AG10803 (cell line): ENCODE results near the gene UBE2J1.

Experiments
- DNase-seq: peaks from one replicate; pipeline ENCODE4 v3.0.0; 2010; ENCODE audit warnings: low read depth
- H3K4me3 ChIP-seq: 2 replicates; pipeline ENCODE4 v1.5.1; 2011; ENCODE audit warnings: mild to moderate bottlenecking, low read length, control low read depth
- CTCF ChIP-seq: conservative IDR thresholded peaks from 2 replicates; pipeline ENCODE4 v1.5.1; 2011; ENCODE audit warnings: mild to moderate bottlenecking, low read length, control low read depth, inconsistent platforms

UBE2J1 gene

GRCh38 chr6:89321131-89321970 is 31.2 kb downstream of the UBE2J1 start:
- H3K4me3 ChIP-seq: no peak overlapping the region
- no peak for DNase-seq
- TF ChIP-seq CTCF: no peak

DNA sequence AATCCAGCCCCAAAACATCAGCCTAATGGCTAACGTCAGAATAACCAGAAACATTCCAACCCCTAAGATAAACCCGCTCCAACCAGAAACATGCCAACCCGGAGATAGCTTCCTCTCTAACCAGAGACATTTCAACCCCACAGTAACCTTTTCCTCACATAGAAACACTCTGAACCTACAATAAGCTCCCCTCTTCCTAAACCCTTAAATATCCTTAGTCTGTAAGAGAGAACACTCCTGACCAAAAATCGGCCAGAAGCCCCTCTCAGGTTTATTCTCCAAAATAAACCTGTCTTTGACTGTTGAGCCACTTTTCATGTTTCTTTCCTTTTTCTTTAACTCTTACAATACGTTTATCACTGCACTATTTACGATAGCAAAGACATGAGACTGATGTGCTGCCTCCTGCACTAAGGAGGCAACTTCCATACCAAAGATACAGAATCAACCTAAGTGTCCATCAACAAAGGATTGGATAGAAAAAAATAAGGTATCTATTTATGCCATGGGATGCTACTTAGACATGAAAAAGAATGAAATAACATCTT is 32.4 kb downstream of the UBE2J1 start:
- no peak for TF ChIP-seq CTCF
- no peak overlapping the region for H3K4me3 ChIP-seq
- DNase-seq: no peak

GRCh38 chr6:89317067-89317466 is 35.5 kb downstream of the UBE2J1 start:
- no peak overlapping the region for H3K4me3 ChIP-seq
- DNase-seq: no peak
- TF ChIP-seq CTCF: no peak

DNA sequence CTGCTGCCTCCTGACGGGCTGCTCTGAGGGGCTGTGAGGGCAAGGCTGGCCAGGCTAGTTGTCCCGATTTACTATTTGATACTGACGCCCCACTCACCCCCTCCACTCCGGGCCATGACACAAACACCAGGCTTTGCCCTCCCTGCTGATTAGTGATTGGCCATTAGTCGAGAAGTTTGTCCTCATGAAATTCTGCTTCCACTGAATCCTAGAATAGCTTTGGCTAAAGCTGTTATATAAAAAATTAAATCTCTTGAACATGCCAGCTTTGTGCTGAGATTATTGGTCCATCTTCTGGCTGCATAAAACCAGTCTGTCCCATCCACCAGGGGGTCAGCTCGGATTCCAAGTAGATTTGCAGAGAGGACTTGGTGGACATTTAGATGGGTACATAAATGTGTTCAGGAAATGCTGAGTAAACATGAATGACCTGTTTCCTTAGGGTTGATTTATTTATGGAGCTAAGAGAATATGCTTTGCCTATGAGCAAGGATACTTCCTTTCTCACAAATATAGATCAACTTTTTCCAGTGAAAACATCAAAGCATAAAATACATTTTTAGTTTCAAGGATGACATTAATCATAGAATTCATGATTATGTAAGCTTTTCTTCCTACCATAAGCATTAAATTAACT is 37.2 kb downstream of the UBE2J1 start, which contains the start of gene GABRR2:
TSS of gene GABRR2 (minus strand) at position 51 of the 637 bp plus-strand sequence. CDS start 134 bp downstream, outside the sequence.
- H3K4me3 ChIP-seq: no peak within 1 kb of the TSS
- no peak for TF ChIP-seq CTCF
- DNase-seq: no peak

- no peak overlapping the region for H3K4me3 ChIP-seq
- TF ChIP-seq CTCF: no peak
- DNase-seq: no peak
These were observed 37.8 kb downstream of the UBE2J1 start for GRCh38 chr6:89314692-89315091.

DNA sequence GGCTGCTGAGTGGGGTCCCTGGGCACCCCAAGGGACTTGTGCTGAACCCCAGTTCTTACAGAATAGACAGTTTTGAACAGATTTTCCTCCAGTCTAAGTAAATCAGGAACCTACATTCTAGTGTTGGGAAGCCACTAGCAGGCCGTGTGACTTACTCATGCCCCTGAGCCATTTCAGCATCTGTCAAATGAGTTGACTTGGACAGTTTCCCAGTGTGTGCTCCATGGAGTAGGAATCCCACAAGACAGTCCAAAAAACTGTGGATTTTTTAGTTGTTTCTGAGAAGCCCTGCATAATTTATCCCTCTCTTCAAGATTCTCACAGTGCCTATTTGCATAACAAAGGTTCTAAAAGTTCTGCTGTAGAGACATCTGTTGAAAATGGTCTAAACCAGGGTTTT is 39.5 kb downstream of the UBE2J1 start:
- TF ChIP-seq CTCF: no peak
- no peak overlapping the region for H3K4me3 ChIP-seq
- peak; percentile 95 for DNase-seq
